HEK293T (cell line): ENCODE measurements around the gene CAMKMT.

Experiments used
- ARNT ChIP-seq: fragments of 450-650 bp; IDR thresholded peaks from 2 replicates; pipeline ENCODE4 v1.6.1; 2017; ENCODE audit warnings: mild to moderate bottlenecking
- BHLHE40 ChIP-seq: fragments of 450-650 bp; IDR thresholded peaks from 2 replicates; pipeline ENCODE4 v1.6.1; 2016; ENCODE audit warnings: mild to moderate bottlenecking, moderate library complexity, borderline replicate concordance
- CTBP1 ChIP-seq: fragments of 450-650 bp; IDR thresholded peaks from 2 replicates; pipeline ENCODE4 v1.6.1; 2016; ENCODE audit warnings: borderline replicate concordance
- ELF4 ChIP-seq: fragments of 450-650 bp; IDR thresholded peaks from 2 replicates; pipeline ENCODE4 v1.6.1; 2017; ENCODE audit warnings: antibody characterized with exemption
- FOXA1 ChIP-seq: fragments of 450-650 bp; IDR thresholded peaks from 2 replicates; pipeline ENCODE4 v1.6.1; 2016; ENCODE audit warnings: mild to moderate bottlenecking
- FOXK2 ChIP-seq: fragments of 450-650 bp; IDR thresholded peaks from 2 replicates; pipeline ENCODE4 v1.6.1; 2016; ENCODE audit warnings: mild to moderate bottlenecking
- FOXM1 ChIP-seq: fragments of 450-650 bp; IDR thresholded peaks from 2 replicates; pipeline ENCODE4 v1.6.1; 2017; ENCODE audit warnings: mild to moderate bottlenecking, borderline replicate concordance
- HDGF ChIP-seq: fragments of 450-650 bp; IDR thresholded peaks from 2 replicates; pipeline ENCODE4 v1.6.1; 2017; ENCODE audit warnings: antibody characterized with exemption, borderline replicate concordance
- L3MBTL2 ChIP-seq: fragments of 450-650 bp; conservative IDR thresholded peaks from 2 replicates; pipeline ENCODE4 v1.6.1; 2016; ENCODE audit warnings: mild to moderate bottlenecking
- NFRKB ChIP-seq: fragments of 450-650 bp; IDR thresholded peaks from 2 replicates; pipeline ENCODE4 v1.6.1; 2016; ENCODE audit warnings: mild to moderate bottlenecking, moderate library complexity
- SP1 ChIP-seq: fragments of 450-650 bp; IDR thresholded peaks from 2 replicates; pipeline ENCODE4 v1.6.1; 2017
- SUZ12 ChIP-seq: fragments of 450-650 bp; IDR thresholded peaks from 2 replicates; pipeline ENCODE4 v1.6.1; 2016; ENCODE audit warnings: mild to moderate bottlenecking
- TARDBP ChIP-seq: fragments of 450-650 bp; IDR thresholded peaks from 2 replicates; pipeline ENCODE4 v1.6.1; 2016
- TF ChIP-seq, protein P1 (sequence below): fragments of 450-650 bp; IDR thresholded peaks from 2 replicates; pipeline ENCODE4 v1.6.1; 2016

DNA sequence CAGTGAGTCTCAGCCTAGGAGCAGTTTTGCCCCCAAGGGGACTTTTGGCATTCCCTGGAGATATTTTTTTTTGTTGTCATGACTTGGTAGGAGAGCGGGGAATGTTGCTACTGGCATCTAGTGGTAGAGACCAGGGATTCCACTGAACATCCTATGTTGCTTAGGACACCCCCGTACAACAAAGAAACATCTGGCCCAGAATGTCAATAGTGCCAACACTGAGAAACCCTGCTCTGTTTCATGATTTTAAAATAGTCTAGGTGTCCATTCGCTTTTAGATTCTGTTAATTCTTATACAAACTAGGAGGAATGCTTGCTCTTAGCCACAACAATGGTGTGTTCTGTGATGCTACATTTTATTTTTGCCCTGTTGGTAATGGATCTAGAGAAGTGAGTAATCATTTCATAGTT, 353.9 kb downstream of the CAMKMT start:
- TF ChIP-seq FOXK2 (no peak), L3MBTL2 (no peak), SUZ12 (no peak), FOXA1 (no peak), TARDBP (no peak), ELF4 (no peak), BHLHE40 (no peak), ARNT (no peak), SP1 (no peak), HDGF (no peak), FOXM1 (no peak), NFRKB (no peak), CTBP1 (no peak)
- TF ChIP-seq, protein P1, sequence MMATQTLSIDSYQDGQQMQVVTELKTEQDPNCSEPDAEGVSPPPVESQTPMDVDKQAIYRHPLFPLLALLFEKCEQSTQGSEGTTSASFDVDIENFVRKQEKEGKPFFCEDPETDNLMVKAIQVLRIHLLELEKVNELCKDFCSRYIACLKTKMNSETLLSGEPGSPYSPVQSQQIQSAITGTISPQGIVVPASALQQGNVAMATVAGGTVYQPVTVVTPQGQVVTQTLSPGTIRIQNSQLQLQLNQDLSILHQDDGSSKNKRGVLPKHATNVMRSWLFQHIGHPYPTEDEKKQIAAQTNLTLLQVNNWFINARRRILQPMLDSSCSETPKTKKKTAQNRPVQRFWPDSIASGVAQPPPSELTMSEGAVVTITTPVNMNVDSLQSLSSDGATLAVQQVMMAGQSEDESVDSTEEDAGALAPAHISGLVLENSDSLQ, result no peak
